ENCODE results near the gene TDRKH. TPM values are rescaled to one million over a fixed set of nuclear protein-coding genes. Genes with fewer than 3 reads are reported as not detected.
A peak's percentile ranks its signal among the peaks of the same experiment; 100 is the strongest.
"Not testable (repeated sequence)": the region's sequence is repeated elsewhere in the genome, so short reads cannot be mapped to it uniquely, and the experiment has no call there.

TDRKH gene
- total RNA-seq, 1 donor from 2014 or later = 10.6 TPM

- peak; percentile 87 for DNase-seq (ENCODE audit: low spot score)
Measured at GRCh38 chr1:151762941-151763921, 27.1 kb downstream of the TDRKH start, which contains the start of gene MRPL9. Gene MRPL9 (minus strand): TSS chr1:151763496. CDS start chr1:151763479, 17 bp downstream.

- no peak for DNase-seq (ENCODE audit: low spot score)
Measured at GRCh38 chr1:151760597-151761385, 29.5 kb downstream of the TDRKH start.

- DNase-seq (ENCODE audit: low spot score) = no peak
Measured at GRCh38 chr1:151759241-151759640, 31.1 kb downstream of the TDRKH start.

- no peak for DNase-seq (ENCODE audit: low spot score)
Measured at GRCh38 chr1:151756291-151756690, 34.0 kb downstream of the TDRKH start.

GRCh38 chr1:151741516-151741915, 48.8 kb downstream of the TDRKH start:
- no peak for DNase-seq (ENCODE audit: low spot score)

- DNase-seq (ENCODE audit: low spot score) = peak; percentile 67
Measured at GRCh38 chr1:151739590-151740355, 50.5 kb downstream of the TDRKH start.

GRCh38 chr1:151737479-151737878, 52.8 kb downstream of the TDRKH start:
- DNase-seq (ENCODE audit: low spot score) = no peak

GRCh38 chr1:151737026-151737425, 53.3 kb downstream of the TDRKH start:
- DNase-seq (ENCODE audit: low spot score) = no peak

GRCh38 chr1:151733995-151734394, 56.3 kb downstream of the TDRKH start:
- DNase-seq (ENCODE audit: low spot score) = not testable (repeated sequence)

- DNase-seq (ENCODE audit: low spot score) = no peak
Measured at GRCh38 chr1:151733126-151733525, 57.2 kb downstream of the TDRKH start.

- no peak for DNase-seq (ENCODE audit: low spot score)
Measured at GRCh38 chr1:151729966-151730291, 60.4 kb downstream of the TDRKH start.

GRCh38 chr1:151729157-151729965, 60.9 kb downstream of the TDRKH start:
- DNase-seq (ENCODE audit: low spot score) = no peak

GRCh38 chr1:151728151-151729054, 61.9 kb downstream of the TDRKH start:
- DNase-seq (ENCODE audit: low spot score) = peak; percentile 26

GRCh38 chr1:151723726-151724370, 66.5 kb downstream of the TDRKH start:
- DNase-seq (ENCODE audit: low spot score) = no peak

Other genes with a start within 250 kb of the TDRKH start
- gene SNX27, start 178.4 kb downstream of the TDRKH start, total RNA-seq = 58.3 TPM
- 0.40 TPM for gene CELF3, start 73.7 kb downstream of the TDRKH start, total RNA-seq
- gene RIIAD1, start 69.0 kb downstream of the TDRKH start, total RNA-seq = 0.95 TPM
- gene MRPL9, start 27.0 kb downstream of the TDRKH start, total RNA-seq = 57.7 TPM
- gene LINGO4, start 14.9 kb upstream of the TDRKH start, total RNA-seq = 0.09 TPM
- 9.5 TPM for gene RORC, start 41.3 kb upstream of the TDRKH start, total RNA-seq
- 1.2 TPM for gene C2CD4D, start 49.3 kb upstream of the TDRKH start, total RNA-seq
- not detected for gene THEM5, start 63.2 kb upstream of the TDRKH start, total RNA-seq
- gene THEM4, start 119.0 kb upstream of the TDRKH start, total RNA-seq = 12.0 TPM
- 212 TPM for gene S100A10, start 203.4 kb upstream of the TDRKH start, total RNA-seq
- 308 TPM for gene S100A11, start 246.5 kb upstream of the TDRKH start, total RNA-seq

Measured in mucosa of gallbladder (tissue), 1 donor.